Measurements from ENCODE around the gene E2F7.

Gene E2F7

GRCh38 chr12:77044721-77045120 lies 20.6 kb downstream of the E2F7 start (continued):
- no peak for TF ChIP-seq ZNF76 (tag by site-specific recombination; IDR thresholded peaks at IDR 0.05; ENCODE audit: borderline replicate concordance, low read depth)
- no peak for TF ChIP-seq ZBTB21 (tag by site-specific recombination; IDR thresholded peaks at IDR 0.05)
- no peak for TF ChIP-seq ZNF449 (tag by site-specific recombination; IDR thresholded peaks at IDR 0.05)

DNA sequence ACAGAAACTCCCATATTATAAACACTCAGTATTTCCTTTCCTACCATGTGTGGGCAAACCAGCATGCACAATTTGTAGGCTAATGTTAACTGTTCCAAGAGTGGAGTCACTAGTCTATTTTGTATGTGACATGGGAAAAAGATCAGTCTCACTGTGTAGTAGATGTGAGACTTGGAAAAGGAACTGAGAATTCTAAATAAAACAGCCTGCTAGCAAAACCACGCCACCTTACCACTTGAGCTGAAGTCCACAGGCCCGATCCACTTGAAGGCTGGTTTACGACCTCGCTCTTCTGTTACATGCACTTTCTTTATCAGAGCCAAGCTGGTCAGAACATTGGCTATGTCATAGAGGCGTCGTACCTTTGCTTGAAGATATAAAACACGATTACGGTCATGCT lies 22.5 kb downstream of the E2F7 start:
- ChIA-PET POLR2A (no interaction called here), CTCF (interaction anchor here (1.2 kb wide), 1 partner anchor 643 kb away, joined by 3 read pairs; no protein-coding TSS in a partner anchor)
- Histone ChIP-seq H3K4me1 (ENCODE audit: control insufficient read depth, insufficient read depth, low read length) (no peaks in the 10 kb centered on the region), H3K9me3 (ENCODE audit: control insufficient read depth, insufficient read depth, low read depth, low read length) (no peaks in the 10 kb centered on the region), H3K27ac (ENCODE audit: extremely low read depth, low read depth, low read length) (no peak overlapping the region), H3K4me3 (ENCODE audit: low read depth, low read length) (no peak overlapping the region), H3K36me3 (ENCODE audit: control insufficient read depth in 2 of 2, insufficient read depth in 1 of 2, low read length in 2 of 2) (peaks cover 61 to 89% of the 10 kb centered on the region in 2 experiments)
- TF ChIP-seq OSR2 (tag by site-specific recombination; IDR thresholded peaks at IDR 0.05): no peak
- no peak for TF ChIP-seq ZNF140 (tag by site-specific recombination; IDR thresholded peaks at IDR 0.05)
- no peak for TF ChIP-seq OVOL3 (tag by site-specific recombination; IDR thresholded peaks at IDR 0.05)
- TF ChIP-seq, protein P1, sequence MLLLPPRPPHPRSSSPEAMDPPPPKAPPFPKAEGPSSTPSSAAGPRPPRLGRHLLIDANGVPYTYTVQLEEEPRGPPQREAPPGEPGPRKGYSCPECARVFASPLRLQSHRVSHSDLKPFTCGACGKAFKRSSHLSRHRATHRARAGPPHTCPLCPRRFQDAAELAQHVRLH (tag by site-specific recombination; IDR thresholded peaks at IDR 0.05): no peak
- no peak for TF ChIP-seq ZFP3 (tag by site-specific recombination; IDR thresholded peaks at IDR 0.05; ENCODE audit: low read depth)
- TF ChIP-seq ZNF280D (tag by site-specific recombination; IDR thresholded peaks at IDR 0.05): no peak
- no peak for TF ChIP-seq ATF2 (tag by site-specific recombination; IDR thresholded peaks at IDR 0.05; ENCODE audit: low read depth)
- TF ChIP-seq, protein P2, sequence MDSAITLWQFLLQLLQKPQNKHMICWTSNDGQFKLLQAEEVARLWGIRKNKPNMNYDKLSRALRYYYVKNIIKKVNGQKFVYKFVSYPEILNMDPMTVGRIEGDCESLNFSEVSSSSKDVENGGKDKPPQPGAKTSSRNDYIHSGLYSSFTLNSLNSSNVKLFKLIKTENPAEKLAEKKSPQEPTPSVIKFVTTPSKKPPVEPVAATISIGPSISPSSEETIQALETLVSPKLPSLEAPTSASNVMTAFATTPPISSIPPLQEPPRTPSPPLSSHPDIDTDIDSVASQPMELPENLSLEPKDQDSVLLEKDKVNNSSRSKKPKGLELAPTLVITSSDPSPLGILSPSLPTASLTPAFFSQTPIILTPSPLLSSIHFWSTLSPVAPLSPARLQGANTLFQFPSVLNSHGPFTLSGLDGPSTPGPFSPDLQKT (IDR thresholded peaks at IDR 0.05; ENCODE audit: borderline replicate concordance, low read depth, low read length): no peak
- TF ChIP-seq, protein P3, sequence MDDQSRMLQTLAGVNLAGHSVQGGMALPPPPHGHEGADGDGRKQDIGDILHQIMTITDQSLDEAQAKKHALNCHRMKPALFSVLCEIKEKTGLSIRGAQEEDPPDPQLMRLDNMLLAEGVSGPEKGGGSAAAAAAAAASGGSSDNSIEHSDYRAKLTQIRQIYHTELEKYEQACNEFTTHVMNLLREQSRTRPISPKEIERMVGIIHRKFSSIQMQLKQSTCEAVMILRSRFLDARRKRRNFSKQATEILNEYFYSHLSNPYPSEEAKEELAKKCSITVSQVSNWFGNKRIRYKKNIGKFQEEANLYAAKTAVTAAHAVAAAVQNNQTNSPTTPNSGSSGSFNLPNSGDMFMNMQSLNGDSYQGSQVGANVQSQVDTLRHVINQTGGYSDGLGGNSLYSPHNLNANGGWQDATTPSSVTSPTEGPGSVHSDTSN (CRISPR knock-in tag; IDR thresholded peaks at IDR 0.05): no peak
- no peak for TF ChIP-seq ZNF654 (tag by site-specific recombination; IDR thresholded peaks at IDR 0.05; ENCODE audit: low read depth)
- TF ChIP-seq, protein P4, sequence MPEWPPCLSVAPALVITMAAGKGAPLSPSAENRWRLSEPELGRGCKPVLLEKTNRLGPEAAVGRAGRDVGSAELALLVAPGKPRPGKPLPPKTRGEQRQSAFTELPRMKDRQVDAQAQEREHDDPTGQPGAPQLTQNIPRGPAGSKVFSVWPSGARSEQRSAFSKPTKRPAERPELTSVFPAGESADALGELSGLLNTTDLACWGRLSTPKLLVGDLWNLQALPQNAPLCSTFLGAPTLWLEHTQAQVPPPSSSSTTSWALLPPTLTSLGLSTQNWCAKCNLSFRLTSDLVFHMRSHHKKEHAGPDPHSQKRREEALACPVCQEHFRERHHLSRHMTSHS (tag by site-specific recombination; IDR thresholded peaks at IDR 0.05): no peak
- no peak for TF ChIP-seq ZNF19 (tag by site-specific recombination; IDR thresholded peaks at IDR 0.05; ENCODE audit: low read depth)
- no peak for TF ChIP-seq ZNF423 (tag by site-specific recombination; IDR thresholded peaks at IDR 0.05)
- no peak for TF ChIP-seq ZNF394 (tag by site-specific recombination; IDR thresholded peaks at IDR 0.05; ENCODE audit: borderline replicate concordance)
- TF ChIP-seq ZNF354C (tag by site-specific recombination; IDR thresholded peaks at IDR 0.05; ENCODE audit: borderline replicate concordance, low read depth): no peak
